GM08714 (cell line): ENCODE data around the gene ACVRL1.

Experiments used
- H3K4me3 ChIP-seq: fragments of 200-500 bp; sonication (Bioruptor generic); 2 replicates; pipeline ENCODE4 v1.5.1; 2014; ENCODE audit warnings: mild to moderate bottlenecking, low read length, inconsistent platforms
- ZNF274 ChIP-seq: IDR thresholded peaks from 2 replicates; pipeline ENCODE4 v1.6.1; 2012; ENCODE audit warnings: mild to moderate bottlenecking, low read depth, low read length

Gene ACVRL1

DNA sequence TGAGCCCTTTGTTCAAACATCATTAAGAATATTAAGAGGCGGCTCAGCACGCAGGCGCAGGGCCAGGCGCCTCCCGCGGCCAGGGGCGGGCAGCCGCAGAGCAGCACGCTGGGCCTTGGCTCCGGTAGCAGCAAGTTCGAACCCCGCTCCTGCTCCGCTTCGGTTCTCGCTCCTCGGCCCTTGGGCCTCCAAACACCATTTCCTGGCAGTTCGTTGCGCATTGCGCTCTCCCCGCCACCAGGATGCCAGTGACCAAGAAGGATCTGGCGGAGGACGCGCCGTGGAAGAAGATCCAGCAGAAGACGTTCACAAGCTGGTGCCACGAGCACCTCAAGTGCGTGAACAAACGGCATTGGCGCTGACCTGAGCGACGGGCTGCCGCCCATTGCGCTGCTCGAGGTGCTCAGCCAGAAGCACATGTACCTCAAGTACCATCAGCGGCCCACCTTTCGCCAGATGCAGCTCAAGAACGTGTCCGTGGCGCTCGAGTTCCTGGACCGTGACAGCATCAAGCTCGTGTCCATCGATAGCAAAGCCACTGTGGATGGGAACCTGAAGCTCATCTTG is 6.9 kb upstream of the ACVRL1 start:
- no peak overlapping the region for H3K4me3 ChIP-seq
- no peak for TF ChIP-seq ZNF274

GRCh38 chr12:51901121-51901817 is 6.0 kb upstream of the ACVRL1 start:
- no peak overlapping the region for H3K4me3 ChIP-seq

DNA sequence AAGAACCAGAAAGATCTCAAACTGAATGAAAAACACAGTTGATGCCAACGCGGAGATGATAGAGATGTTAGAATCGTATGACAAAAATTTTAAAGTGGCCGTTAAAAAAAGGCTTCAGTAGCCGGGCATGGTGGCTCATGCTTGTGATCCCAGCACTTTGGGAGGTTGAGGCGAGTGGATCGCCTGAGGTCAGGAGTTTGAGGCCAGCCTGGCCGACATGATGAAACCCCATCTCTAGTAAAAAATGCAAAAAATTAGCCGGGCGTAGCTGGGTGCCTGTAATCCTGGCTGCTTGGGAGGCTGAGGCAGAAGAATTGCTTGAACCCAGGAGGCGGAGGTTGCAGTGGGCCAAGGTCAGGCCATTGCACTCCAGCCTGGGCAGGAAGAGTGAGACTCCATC is 5.4 kb upstream of the ACVRL1 start:
- TF ChIP-seq ZNF274, result no peak
- H3K4me3 ChIP-seq, result no peak overlapping the region

More at GRCh38 chr12:51901121-51901817, 6.0 kb upstream of the ACVRL1 start:
- no peak for TF ChIP-seq ZNF274

GRCh38 chr12:51904951-51905470 is 2.3 kb upstream of the ACVRL1 start:
- no peak for TF ChIP-seq ZNF274

GRCh38 chr12:51905471-51906429 is 1.6 kb upstream of the ACVRL1 start:
- TF ChIP-seq ZNF274, result no peak
- H3K4me3 ChIP-seq, result no peak overlapping the region

More at GRCh38 chr12:51904951-51905470, 2.3 kb upstream of the ACVRL1 start:
- H3K4me3 ChIP-seq, result no peak overlapping the region

DNA sequence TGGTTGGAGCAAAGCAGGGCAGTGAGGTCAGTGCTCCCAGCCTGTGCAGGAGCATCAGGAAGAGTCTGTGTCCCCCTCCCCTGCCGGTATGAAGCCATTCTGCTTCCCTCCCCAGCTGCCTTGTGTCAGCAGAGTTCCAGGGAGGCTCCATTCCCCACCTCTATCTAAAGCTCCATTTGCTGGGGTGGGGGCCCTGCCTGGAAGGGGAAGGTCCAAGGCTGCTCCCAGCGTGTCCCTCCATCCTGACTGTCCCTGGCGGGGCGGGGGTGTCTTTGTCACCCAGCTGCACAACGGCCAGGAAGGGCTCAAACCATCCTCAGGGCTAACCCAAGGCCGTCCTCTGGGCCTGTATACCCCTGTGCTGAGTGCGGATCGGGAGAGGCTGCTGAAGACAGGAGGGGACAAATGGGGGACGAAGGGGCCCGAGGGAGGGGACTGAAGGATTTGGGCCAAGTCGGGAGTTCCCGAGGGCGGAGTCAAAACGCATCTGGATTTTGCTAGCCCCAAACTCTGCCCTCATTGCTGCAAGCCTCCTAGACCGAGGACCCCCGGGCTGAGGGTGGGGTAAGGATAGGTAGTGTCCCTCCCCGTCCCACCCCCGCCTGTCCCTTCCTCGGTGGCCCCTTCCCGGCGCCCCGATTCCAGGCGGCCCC is 748 bp upstream of the ACVRL1 start:
- no peak for TF ChIP-seq ZNF274
- no peak overlapping the region for H3K4me3 ChIP-seq

GRCh38 chr12:51907856-51908425 is 637 bp downstream of the ACVRL1 start:
- TF ChIP-seq ZNF274, result no peak
- H3K4me3 ChIP-seq, result no peak overlapping the region

DNA sequence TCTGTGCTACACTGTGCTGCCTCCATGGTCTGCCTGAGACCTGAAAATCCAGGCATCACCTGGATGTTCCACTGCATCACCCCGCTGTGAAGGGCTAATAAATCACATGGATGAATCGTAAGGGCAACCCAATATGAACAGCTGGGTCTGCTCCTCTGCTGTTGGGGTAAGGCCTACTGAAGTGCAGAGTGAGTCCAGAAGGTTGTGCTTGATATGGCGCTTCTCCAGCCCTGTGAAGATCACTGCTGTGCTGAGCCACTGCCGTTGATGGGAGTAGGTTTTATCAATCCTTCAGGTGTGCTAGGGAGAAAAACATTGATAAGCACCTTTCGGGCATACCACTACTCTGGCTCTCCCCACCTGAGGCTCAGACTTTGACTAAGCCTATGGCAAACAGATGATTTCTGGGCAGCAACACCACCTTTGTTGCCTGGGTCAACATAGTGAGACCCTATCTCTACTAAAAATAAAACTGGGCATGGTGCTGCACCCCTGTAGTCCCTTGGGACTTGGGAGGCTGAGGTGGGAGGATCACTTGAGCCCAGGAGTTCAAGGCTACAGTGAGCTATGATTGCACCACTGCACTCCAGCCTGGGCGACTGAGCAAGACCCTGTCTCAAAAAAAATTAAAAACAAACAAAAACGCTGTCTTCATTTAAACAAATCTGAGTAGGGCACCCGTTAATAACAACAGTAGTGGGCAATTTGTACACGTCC is 1.7 kb downstream of the ACVRL1 start:
- no peak for TF ChIP-seq ZNF274
- no peak overlapping the region for H3K4me3 ChIP-seq

GRCh38 chr12:51910168-51910567 is 2.9 kb downstream of the ACVRL1 start:
- no peak for TF ChIP-seq ZNF274
- H3K4me3 ChIP-seq, result no peak overlapping the region

DNA sequence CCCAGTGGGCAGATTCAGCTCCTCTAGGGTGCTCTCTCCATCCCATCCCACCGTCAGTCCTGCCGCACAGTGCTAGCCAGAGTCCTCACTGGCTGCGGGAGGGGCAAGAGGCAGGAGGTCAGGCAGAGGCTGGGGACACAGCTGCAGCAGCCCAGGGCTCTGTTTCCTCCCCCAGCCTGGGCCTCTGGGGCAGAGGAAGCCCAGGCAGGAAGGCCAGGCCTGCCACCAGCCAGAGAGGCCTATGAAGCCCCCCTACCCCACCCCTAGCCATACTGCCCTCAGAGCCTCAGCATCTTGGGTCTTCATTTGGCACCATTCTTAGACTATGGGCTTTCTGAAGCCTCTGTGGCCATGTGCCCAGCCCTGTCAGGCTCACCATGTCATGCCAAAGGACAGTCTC is 3.4 kb downstream of the ACVRL1 start:
- TF ChIP-seq ZNF274, result no peak
- no peak overlapping the region for H3K4me3 ChIP-seq

- no peak for TF ChIP-seq ZNF274
- no peak overlapping the region for H3K4me3 ChIP-seq
Measured at GRCh38 chr12:51911307-51911706, 4.0 kb downstream of the ACVRL1 start.

GRCh38 chr12:51911788-51912711 is 4.7 kb downstream of the ACVRL1 start:
- no peak overlapping the region for H3K4me3 ChIP-seq
- TF ChIP-seq ZNF274, result no peak
